IPS DF 4.7 (cell line): ENCODE data around the gene RBM10.

ENCODE experiments used
- DNase-seq: peaks from one replicate; pipeline ENCODE4 v3.0.0-alpha.2; 2013; ENCODE audit warnings: low spot score; ENCODE audit errors: extremely low read depth

Gene RBM10

DNA sequence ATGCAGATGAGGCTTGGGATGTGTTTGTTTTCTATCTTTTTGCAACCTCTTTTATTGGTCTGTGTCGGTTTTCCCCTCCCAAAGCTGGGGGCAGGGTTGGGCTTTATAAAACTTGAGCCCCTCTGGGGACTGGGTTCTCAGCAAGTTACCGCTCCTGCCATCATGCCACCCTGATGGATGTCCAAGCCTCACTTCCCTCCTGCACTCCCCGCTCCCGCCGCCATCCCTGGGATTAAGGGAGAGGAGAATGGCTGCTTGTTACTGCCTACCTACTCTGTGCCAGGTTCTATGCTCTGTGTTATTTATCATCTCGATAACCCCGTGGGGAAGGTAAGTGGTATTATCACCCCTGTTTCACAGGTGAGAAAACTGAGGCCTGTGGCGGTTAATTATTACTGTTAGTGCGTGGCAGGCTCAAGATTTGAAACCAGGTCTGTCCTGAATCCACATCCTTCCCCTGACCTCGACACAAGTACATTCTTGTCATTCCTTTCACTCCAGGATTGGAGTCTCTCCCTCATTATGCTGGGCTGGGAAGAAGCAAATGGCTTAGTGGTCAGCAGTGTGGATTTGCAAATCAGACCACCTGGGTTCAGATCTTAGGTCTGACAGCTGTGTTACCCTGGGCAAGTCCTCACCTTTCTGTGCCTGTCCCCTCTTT, 53.1 kb downstream of the RBM10 start:
- no peak for DNase-seq

- no peak for DNase-seq
Measured at GRCh38 chrX:47198687-47199080, 53.7 kb downstream of the RBM10 start.

DNA sequence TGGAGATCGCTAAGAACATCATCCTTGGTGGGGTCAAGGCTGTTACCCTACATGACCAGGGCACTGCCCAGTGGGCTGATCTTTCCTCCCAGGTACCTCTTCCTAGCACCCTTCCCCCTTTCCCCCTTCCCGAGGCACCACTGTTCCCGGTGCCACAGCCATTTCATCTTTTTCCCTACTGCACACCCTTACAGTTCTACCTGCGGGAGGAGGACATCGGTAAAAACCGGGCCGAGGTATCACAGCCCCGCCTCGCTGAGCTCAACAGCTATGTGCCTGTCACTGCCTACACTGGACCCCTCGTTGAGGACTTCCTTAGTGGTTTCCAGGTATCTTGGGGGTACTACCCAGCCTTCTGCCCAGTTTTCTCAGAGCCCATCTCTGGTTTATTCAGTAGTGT, 54.3 kb downstream of the RBM10 start:
- no peak for DNase-seq

DNA sequence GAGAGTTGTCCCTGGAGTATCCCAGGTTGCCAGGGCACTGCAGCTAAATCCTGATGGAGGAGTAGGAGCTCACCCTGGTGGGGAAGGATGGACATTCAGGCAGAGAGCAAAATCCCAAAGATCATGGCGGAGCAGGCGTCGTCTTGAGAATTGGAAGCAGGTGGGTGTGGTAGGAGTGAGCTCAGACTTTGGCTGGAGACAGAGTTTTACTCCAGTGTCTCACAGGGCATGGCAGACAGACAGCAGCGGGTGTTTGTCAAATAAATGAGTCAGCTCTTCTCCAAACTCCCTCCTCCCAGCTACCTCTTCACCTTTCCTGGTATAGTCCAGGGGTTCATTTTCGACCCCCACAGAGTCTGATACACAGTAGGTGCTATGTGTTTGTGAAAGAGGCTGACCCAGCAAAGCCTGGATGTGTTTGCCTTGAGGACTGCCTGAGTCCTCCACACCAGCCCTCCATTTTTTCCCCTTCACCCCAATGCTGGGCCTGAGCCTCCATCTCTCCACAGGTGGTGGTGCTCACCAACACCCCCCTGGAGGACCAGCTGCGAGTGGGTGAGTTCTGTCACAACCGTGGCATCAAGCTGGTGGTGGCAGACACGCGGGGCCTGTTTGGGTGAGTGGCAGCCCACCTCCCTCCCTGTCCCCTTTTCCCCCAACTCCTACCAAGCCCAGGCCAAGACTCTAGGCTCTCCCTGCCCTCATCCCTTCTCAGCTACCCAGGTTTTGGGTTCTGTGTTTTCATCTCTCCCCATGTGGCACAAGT, 55.5 kb downstream of the RBM10 start:
- no peak for DNase-seq

GRCh38 chrX:47201345-47201944, 56.4 kb downstream of the RBM10 start:
- no peak for DNase-seq

- DNase-seq: no peak
Measured at GRCh38 chrX:47202316-47202715, 57.3 kb downstream of the RBM10 start.

GRCh38 chrX:47202877-47203276, 57.9 kb downstream of the RBM10 start:
- DNase-seq: no peak

DNA sequence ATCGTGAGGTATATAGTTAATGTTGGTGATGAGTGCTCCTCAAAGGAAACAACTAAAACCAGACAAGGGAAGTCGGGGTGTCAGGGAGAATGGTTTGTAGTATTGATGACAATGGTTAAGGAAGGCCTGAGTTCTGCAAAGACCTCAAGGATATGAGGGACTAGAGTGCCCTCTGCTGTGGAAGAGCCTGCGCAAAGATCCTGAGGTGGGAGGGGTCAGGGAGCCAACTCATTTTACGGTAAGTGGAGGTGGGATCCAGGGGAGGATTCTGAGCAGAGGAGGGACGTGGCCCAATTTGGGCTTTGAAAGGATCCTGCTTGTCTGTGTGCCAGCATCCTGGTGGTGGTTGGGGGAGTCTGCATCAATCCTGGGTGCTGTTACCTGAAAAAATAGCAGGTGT, 59.9 kb downstream of the RBM10 start:
- DNase-seq: no peak

- DNase-seq: no peak
Measured at GRCh38 chrX:47206316-47206715, 61.3 kb downstream of the RBM10 start.

DNA sequence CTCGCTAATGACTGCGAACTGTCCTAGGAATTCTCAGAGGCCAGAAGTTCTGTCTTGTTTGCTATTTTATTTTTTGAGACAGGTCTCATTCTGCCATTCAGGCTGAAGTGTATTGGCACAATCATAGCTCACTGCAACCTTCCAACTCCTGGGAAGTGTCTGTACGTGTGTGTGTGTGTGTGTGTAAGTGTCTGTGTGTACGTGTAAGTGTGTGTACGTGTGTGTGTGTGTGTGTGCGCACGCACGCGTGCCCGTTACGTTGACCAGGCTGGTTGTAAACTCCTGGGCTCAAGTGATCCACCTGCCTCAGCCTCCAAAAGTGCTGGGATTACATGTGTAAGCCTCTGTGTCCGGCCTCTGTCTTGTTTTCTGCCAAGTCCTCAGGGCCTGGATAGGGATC, 63.1 kb downstream of the RBM10 start:
- DNase-seq: no peak

DNA sequence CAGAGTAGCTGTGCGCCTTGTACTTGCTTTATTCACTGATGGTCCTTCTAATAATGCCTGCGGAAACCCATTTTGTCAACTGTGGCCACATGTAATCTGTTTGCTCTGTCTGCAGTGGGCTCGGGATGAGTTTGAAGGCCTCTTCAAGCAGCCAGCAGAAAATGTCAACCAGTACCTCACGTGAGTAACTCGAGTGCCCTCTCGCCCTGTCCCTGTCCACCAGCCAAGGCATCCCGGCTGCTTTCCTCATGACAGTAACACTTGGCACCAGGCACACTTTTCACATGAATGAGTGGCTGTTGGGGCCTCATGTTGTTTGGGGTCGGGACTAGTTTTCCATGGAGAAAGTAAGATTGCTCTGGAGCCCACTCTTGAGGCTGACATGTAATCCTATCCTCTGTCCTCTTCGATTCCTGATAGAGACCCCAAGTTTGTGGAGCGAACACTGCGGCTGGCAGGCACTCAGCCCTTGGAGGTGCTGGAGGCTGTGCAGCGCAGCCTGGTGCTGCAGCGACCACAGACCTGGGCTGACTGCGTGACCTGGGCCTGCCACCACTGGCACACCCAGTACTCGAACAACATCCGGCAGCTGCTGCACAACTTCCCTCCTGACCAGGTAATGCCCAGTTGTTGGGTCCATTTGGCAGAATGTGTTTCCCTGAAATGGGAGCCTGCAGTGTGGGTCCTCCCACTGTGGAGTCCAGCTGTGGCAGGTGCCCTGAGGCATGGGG, 64.7 kb downstream of the RBM10 start:
- no peak for DNase-seq

DNA sequence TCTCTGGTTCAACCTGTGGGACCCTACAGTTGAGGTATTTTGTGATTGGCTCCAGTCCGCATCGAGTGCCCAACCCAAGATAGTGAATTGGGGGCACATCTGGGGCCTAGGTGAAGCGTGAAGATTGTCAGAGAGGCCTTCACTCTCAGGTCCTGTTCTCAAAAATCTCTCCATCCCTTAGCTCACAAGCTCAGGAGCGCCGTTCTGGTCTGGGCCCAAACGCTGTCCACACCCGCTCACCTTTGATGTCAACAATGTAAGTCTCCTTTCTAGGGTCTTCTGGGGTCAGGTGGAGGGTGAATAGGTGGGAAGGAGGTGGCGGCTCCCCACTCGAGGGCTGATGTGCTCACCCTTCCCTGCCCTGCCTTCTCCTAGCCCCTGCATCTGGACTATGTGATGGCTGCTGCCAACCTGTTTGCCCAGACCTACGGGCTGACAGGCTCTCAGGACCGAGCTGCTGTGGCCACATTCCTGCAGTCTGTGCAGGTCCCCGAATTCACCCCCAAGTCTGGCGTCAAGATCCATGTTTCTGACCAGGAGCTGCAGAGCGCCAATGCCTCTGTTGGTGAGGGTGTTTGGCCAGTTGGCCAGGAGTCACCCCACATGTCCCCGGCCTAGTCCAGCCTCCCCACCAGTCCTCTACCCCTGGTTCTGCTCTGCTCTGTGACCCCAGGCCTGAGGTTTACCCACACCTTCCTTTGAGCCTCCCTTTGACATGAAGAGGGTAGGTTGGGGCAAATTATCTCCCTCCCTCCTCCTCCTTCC, 65.8 kb downstream of the RBM10 start:
- no peak for DNase-seq

DNA sequence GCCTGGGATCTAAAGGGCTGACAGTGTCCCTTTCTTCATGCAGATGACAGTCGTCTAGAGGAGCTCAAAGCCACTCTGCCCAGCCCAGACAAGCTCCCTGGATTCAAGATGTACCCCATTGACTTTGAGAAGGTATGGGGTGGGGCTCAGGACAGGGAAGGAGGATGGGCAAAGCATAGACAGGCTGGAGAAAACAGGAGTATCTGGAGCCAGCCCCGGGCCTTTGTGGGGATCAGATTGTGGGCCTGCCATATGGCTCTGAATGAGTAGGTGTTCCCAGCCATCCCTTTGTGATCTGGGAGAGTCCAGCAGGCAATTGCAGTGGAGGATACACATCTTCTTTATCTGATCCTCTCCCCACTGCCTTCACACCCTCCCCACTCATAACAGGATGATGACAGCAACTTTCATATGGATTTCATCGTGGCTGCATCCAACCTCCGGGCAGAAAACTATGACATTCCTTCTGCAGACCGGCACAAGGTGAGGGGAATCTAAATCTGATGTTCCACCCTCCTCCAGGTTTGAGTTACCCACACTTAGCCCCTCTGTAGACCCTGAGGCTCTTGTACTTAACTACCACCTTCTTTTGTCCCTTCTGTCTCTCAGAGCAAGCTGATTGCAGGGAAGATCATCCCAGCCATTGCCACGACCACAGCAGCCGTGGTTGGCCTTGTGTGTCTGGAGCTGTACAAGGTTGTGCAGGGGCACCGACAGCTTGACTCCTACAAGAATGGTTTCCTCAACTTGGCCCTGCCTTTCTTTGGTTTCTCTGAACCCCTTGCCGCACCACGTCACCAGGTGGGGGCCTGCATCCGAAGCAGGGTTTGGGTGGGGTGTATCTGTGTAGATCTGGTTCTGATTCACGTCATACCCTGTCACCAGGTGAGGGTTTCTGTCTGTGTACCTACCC, 67.6 kb downstream of the RBM10 start:
- no peak for DNase-seq

- DNase-seq: no peak
Measured at GRCh38 chrX:47214435-47215077, 69.5 kb downstream of the RBM10 start.

GRCh38 chrX:47215291-47215900, 70.4 kb downstream of the RBM10 start:
- DNase-seq: no peak

DNA sequence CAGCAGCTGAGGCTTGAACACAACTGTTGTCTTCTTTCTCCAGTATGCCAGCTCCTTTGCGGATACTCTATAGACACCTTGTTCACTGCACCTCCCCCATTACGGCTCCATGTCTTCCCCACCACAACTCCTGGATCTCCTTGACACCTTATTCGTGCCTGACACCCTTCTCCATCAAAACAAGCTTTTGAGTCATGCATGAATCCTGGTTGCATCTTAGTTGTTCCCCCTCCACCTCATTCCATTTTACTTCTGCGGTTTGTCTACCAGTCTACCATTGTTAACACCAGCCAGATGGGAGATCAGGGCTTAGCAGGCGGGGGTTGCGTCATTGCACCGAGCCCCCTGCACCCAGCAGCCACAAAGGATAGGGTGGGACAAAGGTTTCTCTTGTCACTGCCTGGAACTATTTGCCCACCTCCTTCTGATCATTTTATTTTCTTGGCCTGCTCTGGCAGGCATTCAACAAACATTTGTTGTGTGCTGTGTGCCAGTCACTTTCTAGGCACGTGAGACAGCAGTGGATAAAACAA, 71.4 kb downstream of the RBM10 start:
- no peak for DNase-seq

DNA sequence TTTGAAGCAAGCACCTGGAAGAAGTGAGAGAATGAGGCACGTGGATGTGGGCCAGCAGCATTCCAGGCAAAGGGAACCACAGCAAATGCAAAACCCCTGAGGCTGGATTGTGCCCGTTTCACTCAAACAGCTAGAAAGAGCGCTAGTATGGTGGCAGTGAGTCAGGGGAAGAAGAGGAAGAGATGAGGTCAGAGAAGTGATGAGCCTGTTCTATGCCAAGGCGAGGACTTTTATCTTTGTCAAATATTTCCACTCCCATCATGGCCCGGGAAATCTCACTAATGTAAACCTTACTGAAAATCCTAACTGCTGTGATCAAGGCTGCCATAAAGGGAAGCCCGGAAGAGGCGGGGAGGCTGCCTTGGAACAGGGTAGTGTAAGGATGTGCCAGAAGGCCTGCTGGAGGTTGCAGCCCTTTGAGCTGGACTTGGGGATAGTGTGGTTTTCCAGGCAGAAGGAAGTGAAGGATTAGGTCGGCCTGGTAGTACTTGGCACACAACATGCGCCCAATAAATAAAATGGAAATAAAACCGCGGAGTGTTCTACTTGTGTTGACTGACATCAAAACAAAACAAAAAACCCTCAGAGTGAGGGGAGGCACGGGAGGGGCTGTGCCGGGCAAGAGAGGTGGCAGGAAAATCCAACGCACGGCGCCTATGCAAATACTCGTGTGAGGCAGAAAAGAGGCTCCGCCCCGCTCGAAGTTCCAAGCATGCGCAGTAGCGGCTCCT, 72.3 kb downstream of the RBM10 start:
- no peak for DNase-seq

- peak; percentile 81 for DNase-seq
Measured at GRCh38 chrX:47217852-47218279, 72.8 kb downstream of the RBM10 start.
